IMR-90 (cell line): ENCODE measurements around the gene FAM53B.

Source experiments
- BHLHE40 ChIP-seq: fragments of 150-350 bp; IDR thresholded peaks from 2 replicates; pipeline ENCODE4 v1.6.1; 2016; ENCODE audit warnings: mild to moderate bottlenecking, low read depth, low read length
- CEBPB ChIP-seq: IDR thresholded peaks from 2 replicates; pipeline ENCODE4 v1.6.1; 2012; ENCODE audit warnings: low read depth, low read length, improper control_type of control experiment
- FOS ChIP-seq: fragments of 150-350 bp; IDR thresholded peaks from 2 replicates; pipeline ENCODE4 v1.6.1; 2016; ENCODE audit warnings: low read depth, low read length
- MAZ ChIP-seq: IDR thresholded peaks from 2 replicates; pipeline ENCODE4 v1.6.1; 2012; ENCODE audit warnings: low read depth, mild to moderate bottlenecking, low read length, improper control_type of control experiment, moderate library complexity, borderline replicate concordance
- MXI1 ChIP-seq: IDR thresholded peaks from 2 replicates; pipeline ENCODE4 v1.6.1; 2012; ENCODE audit warnings: low read depth, mild to moderate bottlenecking, low read length, moderate library complexity, borderline replicate concordance
- POLR2A ChIP-seq: IDR thresholded peaks from 2 replicates; pipeline ENCODE4 v1.6.1; 2012; ENCODE audit warnings: mild to moderate bottlenecking, low read depth, low read length
- RCOR1 ChIP-seq: IDR thresholded peaks from 2 replicates; pipeline ENCODE4 v1.6.1; 2012; ENCODE audit warnings: mild to moderate bottlenecking, low read length, improper control_type of control experiment; ENCODE audit not compliant: insufficient replicate concordance
- RFX5 ChIP-seq: IDR thresholded peaks from 2 replicates; pipeline ENCODE4 v1.8.0; 2012; ENCODE audit warnings: low read depth, mild to moderate bottlenecking, low read length, moderate library complexity
- TF ChIP-seq, protein P1 (sequence below): conservative IDR thresholded peaks from 2 replicates; pipeline ENCODE4 v1.5.1; 2012; ENCODE audit warnings: mild to moderate bottlenecking, low read depth, low read length, improper control_type of control experiment
- TF ChIP-seq, protein P2 (sequence below): fragments of 150-350 bp; IDR thresholded peaks from 2 replicates; pipeline ENCODE4 v1.6.1; 2017; ENCODE audit warnings: mild to moderate bottlenecking, antibody characterized with exemption, low read length, low read depth

DNA sequence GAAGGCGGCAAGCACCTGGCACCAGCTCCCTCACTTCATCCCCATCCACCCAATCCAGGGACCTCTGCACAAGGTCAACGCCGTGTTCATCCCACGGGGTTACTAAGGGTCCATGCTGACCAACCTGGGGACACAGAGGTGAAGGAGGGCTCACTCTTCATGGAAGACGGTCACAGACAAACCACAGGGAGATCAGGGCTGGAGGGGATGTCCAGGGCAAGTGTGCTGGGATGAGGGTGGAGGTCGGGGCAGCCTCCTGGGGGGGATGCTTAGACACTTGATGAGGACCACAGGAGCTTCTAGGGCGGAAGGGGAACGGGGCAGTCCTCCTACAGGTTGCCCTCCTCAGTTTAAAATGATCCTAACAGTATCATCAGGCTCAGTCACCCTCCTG lies 46.7 kb downstream of the FAM53B start:
- TF ChIP-seq MAZ, result no peak
- TF ChIP-seq, protein P1, sequence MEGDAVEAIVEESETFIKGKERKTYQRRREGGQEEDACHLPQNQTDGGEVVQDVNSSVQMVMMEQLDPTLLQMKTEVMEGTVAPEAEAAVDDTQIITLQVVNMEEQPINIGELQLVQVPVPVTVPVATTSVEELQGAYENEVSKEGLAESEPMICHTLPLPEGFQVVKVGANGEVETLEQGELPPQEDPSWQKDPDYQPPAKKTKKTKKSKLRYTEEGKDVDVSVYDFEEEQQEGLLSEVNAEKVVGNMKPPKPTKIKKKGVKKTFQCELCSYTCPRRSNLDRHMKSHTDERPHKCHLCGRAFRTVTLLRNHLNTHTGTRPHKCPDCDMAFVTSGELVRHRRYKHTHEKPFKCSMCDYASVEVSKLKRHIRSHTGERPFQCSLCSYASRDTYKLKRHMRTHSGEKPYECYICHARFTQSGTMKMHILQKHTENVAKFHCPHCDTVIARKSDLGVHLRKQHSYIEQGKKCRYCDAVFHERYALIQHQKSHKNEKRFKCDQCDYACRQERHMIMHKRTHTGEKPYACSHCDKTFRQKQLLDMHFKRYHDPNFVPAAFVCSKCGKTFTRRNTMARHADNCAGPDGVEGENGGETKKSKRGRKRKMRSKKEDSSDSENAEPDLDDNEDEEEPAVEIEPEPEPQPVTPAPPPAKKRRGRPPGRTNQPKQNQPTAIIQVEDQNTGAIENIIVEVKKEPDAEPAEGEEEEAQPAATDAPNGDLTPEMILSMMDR, result no peak
- TF ChIP-seq POLR2A, result no peak
- TF ChIP-seq MXI1, result no peak
- TF ChIP-seq FOS, result no peak
- no peak for TF ChIP-seq BHLHE40
- no peak for TF ChIP-seq CEBPB
- TF ChIP-seq, protein P2, sequence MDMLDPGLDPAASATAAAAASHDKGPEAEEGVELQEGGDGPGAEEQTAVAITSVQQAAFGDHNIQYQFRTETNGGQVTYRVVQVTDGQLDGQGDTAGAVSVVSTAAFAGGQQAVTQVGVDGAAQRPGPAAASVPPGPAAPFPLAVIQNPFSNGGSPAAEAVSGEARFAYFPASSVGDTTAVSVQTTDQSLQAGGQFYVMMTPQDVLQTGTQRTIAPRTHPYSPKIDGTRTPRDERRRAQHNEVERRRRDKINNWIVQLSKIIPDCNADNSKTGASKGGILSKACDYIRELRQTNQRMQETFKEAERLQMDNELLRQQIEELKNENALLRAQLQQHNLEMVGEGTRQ, result no peak
- no peak for TF ChIP-seq RFX5
- TF ChIP-seq RCOR1, result no peak
